Measurements from ENCODE around the gene AKT2. TPM values are rescaled to one million over a fixed set of nuclear protein-coding genes. Genes with fewer than 3 reads are reported as not detected.
"Not testable (repeated sequence)": the region's sequence is repeated elsewhere in the genome, so short reads cannot be mapped to it uniquely, and the experiment has no call there.

AKT2 gene
- total RNA-seq (2021) (144 and 149 TPM in 2 replicates), Bru-seq, nascent RNA (percentile 68 among the genes with signal in this experiment), BruChase-seq, experiment 1, labeled RNA remaining after a 2-hour chase (percentile 75 among the genes with signal in this experiment), BruChase-seq, experiment 2, labeled RNA remaining after a 6-hour chase (percentile 84 among the genes with signal in this experiment)
- long read RNA-seq, partial matches to known transcripts = 1 of 19 reads
- long read RNA-seq, other reads (novel, unspliced or antisense) = 18 of 19 reads

- POLR2A ChIA-PET (ENCODE audit: unreplicated experiment) = interaction anchor here (0.6 kb wide), 2 partner anchors 48 to 179 kb away, joined by 4 to 16 read pairs; no protein-coding TSS in a partner anchor
- peak within 1 kb of the TSS; percentile 95 for H3K4me2 ChIP-seq
- H3K27me3 ChIP-seq (ENCODE audit: insufficient read depth, low read depth) = no peaks in the 10 kb centered on the region
- no peaks in the 10 kb centered on the region for H3K9me2 ChIP-seq (ENCODE audit: insufficient read depth)
- CTCF ChIA-PET = no interaction called here
- H3K4me1 ChIP-seq (replicated peaks; ENCODE audit: insufficient read depth) = peaks cover 17% of the 10 kb centered on the region; the same call in 1 of the 2 replicates
- TF ChIP-seq EZH2 (IDR thresholded peaks at IDR 0.05; ENCODE audit: low read depth) = no peak
- TF ChIP-seq, protein P1, sequence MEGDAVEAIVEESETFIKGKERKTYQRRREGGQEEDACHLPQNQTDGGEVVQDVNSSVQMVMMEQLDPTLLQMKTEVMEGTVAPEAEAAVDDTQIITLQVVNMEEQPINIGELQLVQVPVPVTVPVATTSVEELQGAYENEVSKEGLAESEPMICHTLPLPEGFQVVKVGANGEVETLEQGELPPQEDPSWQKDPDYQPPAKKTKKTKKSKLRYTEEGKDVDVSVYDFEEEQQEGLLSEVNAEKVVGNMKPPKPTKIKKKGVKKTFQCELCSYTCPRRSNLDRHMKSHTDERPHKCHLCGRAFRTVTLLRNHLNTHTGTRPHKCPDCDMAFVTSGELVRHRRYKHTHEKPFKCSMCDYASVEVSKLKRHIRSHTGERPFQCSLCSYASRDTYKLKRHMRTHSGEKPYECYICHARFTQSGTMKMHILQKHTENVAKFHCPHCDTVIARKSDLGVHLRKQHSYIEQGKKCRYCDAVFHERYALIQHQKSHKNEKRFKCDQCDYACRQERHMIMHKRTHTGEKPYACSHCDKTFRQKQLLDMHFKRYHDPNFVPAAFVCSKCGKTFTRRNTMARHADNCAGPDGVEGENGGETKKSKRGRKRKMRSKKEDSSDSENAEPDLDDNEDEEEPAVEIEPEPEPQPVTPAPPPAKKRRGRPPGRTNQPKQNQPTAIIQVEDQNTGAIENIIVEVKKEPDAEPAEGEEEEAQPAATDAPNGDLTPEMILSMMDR (conservative IDR thresholded peaks at IDR 0.05) = no peak
- H2AFZ ChIP-seq = peak within 1 kb of the TSS; percentile 95
- peak within 1 kb of the TSS; percentile 93 for H3K4me3 ChIP-seq
- intact Hi-C loops (cut with micrococcal nuclease; ENCODE audit: unreplicated experiment) = loop anchor here (1.0 kb wide), 1 partner anchor 27 kb away; no protein-coding TSS in a partner anchor
- H3K9me3 ChIP-seq (ENCODE audit: insufficient read depth, low read depth) = no peaks in the 10 kb centered on the region
- H3K27ac ChIP-seq = peak within 1 kb of the TSS; percentile 83
- no peak for DNase-seq
- no TSS peak for BruUV-seq (replicated peaks)
- peaks cover 52% of the 10 kb centered on the region for H3K79me2 ChIP-seq (ENCODE audit: low read depth)
- peaks cover 4% of the 10 kb centered on the region; the same call in 1 of the 2 replicates for H3K36me3 ChIP-seq (ENCODE audit: low read depth)
- H3F3A ChIP-seq (ENCODE audit: insufficient read depth, low read depth) = peaks cover 13% of the 10 kb centered on the region; the same call in 1 of the 2 replicates
- H4K20me1 ChIP-seq (ENCODE audit: insufficient read depth) = peaks cover 19% of the 10 kb centered on the region
Observed at GRCh38 chr19:40284501-40285352, at the start of gene AKT2. Gene AKT2 (minus strand): TSS chr19:40285345. CDS start chr19:40265267, 20,078 bp downstream.

- intact Hi-C loops (cut with micrococcal nuclease; ENCODE audit: unreplicated experiment); H4K20me1 ChIP-seq (ENCODE audit: insufficient read depth); H3K4me2 ChIP-seq; DNase-seq; H3K9me2 ChIP-seq (ENCODE audit: insufficient read depth); H3K27me3 ChIP-seq (ENCODE audit: insufficient read depth, low read depth); CTCF ChIA-PET; H3K4me1 ChIP-seq (replicated peaks; ENCODE audit: insufficient read depth); H3K27ac ChIP-seq; H3F3A ChIP-seq (ENCODE audit: insufficient read depth, low read depth); H3K79me2 ChIP-seq (ENCODE audit: low read depth); BruUV-seq (replicated peaks); H3K36me3 ChIP-seq (ENCODE audit: low read depth); H3K4me3 ChIP-seq; H2AFZ ChIP-seq; H3K9me3 ChIP-seq (ENCODE audit: insufficient read depth, low read depth): not testable (repeated sequence)
- POLR2A ChIA-PET (ENCODE audit: unreplicated experiment) = interaction anchor here (0.6 kb wide), 1 partner anchor 48 kb away, joined by 4 read pairs; the partner anchor contains the start of gene AKT2
Observed at GRCh38 chr19:40333083-40333482, 47.9 kb upstream of the AKT2 start.

DNA sequence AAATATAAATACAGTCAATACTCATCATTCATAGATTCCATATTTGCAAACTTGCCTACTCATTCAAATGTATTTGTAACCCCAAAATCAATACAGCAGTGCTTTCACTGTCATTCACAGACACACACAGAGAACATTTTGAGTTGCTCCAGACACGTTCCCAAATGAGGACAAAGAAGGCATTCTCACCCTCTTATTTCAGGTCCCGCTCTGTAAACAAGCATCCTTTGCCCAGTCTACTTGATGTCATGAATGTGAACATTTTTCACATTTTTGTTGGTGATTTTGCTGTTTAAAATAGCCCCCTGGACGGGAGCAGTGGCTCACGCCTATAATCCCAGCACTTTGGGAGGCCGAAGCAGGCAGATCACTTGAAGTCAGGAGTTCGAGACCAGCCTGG is 47.5 kb upstream of the AKT2 start:
- H3K27ac ChIP-seq = no peak overlapping the region
- BruUV-seq (replicated peaks) = no TSS peak
- H3K4me3 ChIP-seq = no peak overlapping the region
- H3K27me3 ChIP-seq (ENCODE audit: insufficient read depth, low read depth) = no peaks in the 10 kb centered on the region
- no peaks in the 10 kb centered on the region for H3F3A ChIP-seq (ENCODE audit: insufficient read depth, low read depth)
- no peaks in the 10 kb centered on the region for H3K79me2 ChIP-seq (ENCODE audit: low read depth)
- TF ChIP-seq EZH2 (IDR thresholded peaks at IDR 0.05; ENCODE audit: low read depth) = no peak
- TF ChIP-seq, protein P1 (conservative IDR thresholded peaks at IDR 0.05) = no peak
- H2AFZ ChIP-seq = no peak overlapping the region
- CTCF ChIA-PET = no interaction called here
- H3K36me3 ChIP-seq (ENCODE audit: low read depth) = 0 out of 2 replicates have a peak, but pooled peaks cover 3% of the 10 kb centered on the region
- H3K4me1 ChIP-seq (replicated peaks; ENCODE audit: insufficient read depth) = no peaks in the 10 kb centered on the region
- H3K4me2 ChIP-seq = no peak overlapping the region
- H4K20me1 ChIP-seq (ENCODE audit: insufficient read depth) = no peaks in the 10 kb centered on the region
- intact Hi-C loops (cut with micrococcal nuclease; ENCODE audit: unreplicated experiment) = no loop called here
- no peak for DNase-seq
- POLR2A ChIA-PET (ENCODE audit: unreplicated experiment) = interaction anchor here (0.6 kb wide), 1 partner anchor 48 kb away, joined by 4 read pairs; the partner anchor contains the start of gene AKT2
- no peaks in the 10 kb centered on the region for H3K9me2 ChIP-seq (ENCODE audit: insufficient read depth)
- no peaks in the 10 kb centered on the region for H3K9me3 ChIP-seq (ENCODE audit: insufficient read depth, low read depth)

Measured in PC-9 (cell line).